ENCODE results near the gene CNGB1. TPM values are rescaled to one million over a fixed set of nuclear protein-coding genes. Genes with fewer than 3 reads are reported as not detected.

The CNGB1 gene
- polyA plus RNA-seq, 1 of the 3 experiments (the other 2 are of a cell fraction) = 0.05 TPM

DNA sequence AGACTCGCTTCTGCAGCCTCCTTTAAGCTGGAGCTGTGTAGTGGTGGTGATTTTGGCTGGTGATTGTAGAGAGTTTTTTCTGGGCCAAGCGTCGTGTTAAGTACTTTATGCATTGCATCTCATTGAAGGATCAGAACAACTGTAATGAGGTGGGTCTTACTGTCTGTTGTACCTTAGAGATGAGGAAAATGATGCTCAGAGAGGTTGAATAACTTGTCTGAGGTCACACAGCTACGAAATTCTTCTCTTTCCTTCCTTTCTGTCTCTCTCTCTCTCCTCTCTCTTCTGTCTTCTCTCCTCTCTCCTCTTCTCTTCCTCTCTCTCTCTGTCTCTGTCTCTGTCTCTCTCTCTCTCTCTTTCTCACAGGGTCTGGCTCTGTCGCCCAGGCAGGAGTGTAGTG is 82.8 kb downstream of the CNGB1 start:
- Histone ChIP-seq H3K4me3 (ENCODE audit: low read depth in 2 of 2, low read length in 1 of 2) (no peak overlapping the region), H3K9ac (no peak overlapping the region), H3F3A (replicated peaks; ENCODE audit: insufficient read depth) (no peaks in the 10 kb centered on the region), H3K36me3 (replicated peaks in 1 of 2; ENCODE audit: control insufficient read depth in 1 of 2, insufficient read depth in 2 of 2, low read length in 1 of 2) (no peaks in the 10 kb centered on the region), H3K79me2 (ENCODE audit: insufficient read depth) (no peaks in the 10 kb centered on the region), H3K9me2 (no peaks in the 10 kb centered on the region), H3K27ac (ENCODE audit: low read depth in 2 of 2, low read length in 1 of 2) (no peak overlapping the region), H4K20me1 (ENCODE audit: insufficient read depth) (no peaks in the 10 kb centered on the region), H3K4me2 (no peak overlapping the region), H2AFZ (ENCODE audit: low read depth) (no peak overlapping the region), H3K9me3 (no peaks in the 10 kb centered on the region), H3K27me3 (ENCODE audit: insufficient read depth) (peaks cover 5% of the 10 kb centered on the region; the same call in 1 of the 2 replicates), H3K4me1 (ENCODE audit: control insufficient read depth in 1 of 2, insufficient read depth in 2 of 2, low read depth in 1 of 2, low read length in 1 of 2) (peaks cover 8 to 10% of the 10 kb centered on the region in 2 experiments; a peak in 2 of 4 replicates)
- WGBS (ENCODE audit: low lambda C conversion rate) = 85% methylated on average over 5 of the region's 5 CpGs
- ChIA-PET POLR2A (no interaction called here), CTCF (interaction anchor here (1.0 to 7.1 kb wide), 3 partner anchors 11 to 131 kb away, joined by 4 to 51 read pairs (median 5); no protein-coding TSS in a partner anchor)
- TF ChIP-seq JUND (IDR thresholded peaks at IDR 0.05) = no peak
- no peak for TF ChIP-seq RXRA (IDR thresholded peaks at IDR 0.05; ENCODE audit: borderline replicate concordance, low read depth)
- no peak for DNase-seq

DNA sequence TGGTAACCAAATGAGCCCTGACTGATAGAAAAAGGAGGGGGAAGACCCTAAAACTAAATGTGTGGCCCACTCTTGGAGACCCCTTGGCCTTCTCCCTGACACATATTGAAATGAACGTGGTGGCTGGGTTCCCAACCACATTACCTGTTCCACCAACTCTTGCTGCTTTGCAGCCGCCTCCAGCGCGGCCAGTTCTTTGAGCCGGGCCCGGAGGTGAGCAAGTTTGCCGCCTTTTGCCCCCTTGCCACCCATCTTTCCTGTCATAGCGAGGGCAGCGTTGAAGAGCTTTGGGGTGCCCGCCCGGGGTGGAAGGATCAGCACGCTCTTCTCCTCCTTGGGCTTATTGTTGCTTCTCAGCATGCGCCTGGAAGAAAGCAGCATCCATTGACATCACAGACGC is 83.2 kb downstream of the CNGB1 start:
- Histone ChIP-seq H3K9me2 (no peaks in the 10 kb centered on the region), H3K36me3 (replicated peaks in 1 of 2; ENCODE audit: control insufficient read depth in 1 of 2, insufficient read depth in 2 of 2, low read length in 1 of 2) (no peaks in the 10 kb centered on the region), H2AFZ (ENCODE audit: low read depth) (no peak overlapping the region), H3K4me2 (no peak overlapping the region), H3K79me2 (ENCODE audit: insufficient read depth) (no peaks in the 10 kb centered on the region), H3K27ac (ENCODE audit: low read depth in 2 of 2, low read length in 1 of 2) (no peak overlapping the region), H4K20me1 (ENCODE audit: insufficient read depth) (no peaks in the 10 kb centered on the region), H3K9me3 (no peaks in the 10 kb centered on the region), H3K4me1 (ENCODE audit: control insufficient read depth in 1 of 2, insufficient read depth in 2 of 2, low read depth in 1 of 2, low read length in 1 of 2) (peaks cover 8 to 13% of the 10 kb centered on the region in 2 experiments; a peak in 3 of 4 replicates), H3K9ac (no peak overlapping the region), H3K27me3 (ENCODE audit: insufficient read depth) (peaks cover 5% of the 10 kb centered on the region; the same call in 1 of the 2 replicates), H3F3A (replicated peaks; ENCODE audit: insufficient read depth) (no peaks in the 10 kb centered on the region), H3K4me3 (ENCODE audit: low read depth in 2 of 2, low read length in 1 of 2) (no peak overlapping the region)
- DNase-seq = no peak
- 89% methylated on average over 14 of the region's 14 CpGs for WGBS (ENCODE audit: low lambda C conversion rate)
- ChIA-PET CTCF (interaction anchor here (1.0 to 7.1 kb wide), 4 partner anchors 12 to 132 kb away, joined by 3 to 51 read pairs (median 4); no protein-coding TSS in a partner anchor), POLR2A (no interaction called here)
- no peak for TF ChIP-seq YY1 (IDR thresholded peaks at IDR 0.05; ENCODE audit: low read depth)
- no peak for TF ChIP-seq USF2 (IDR thresholded peaks at IDR 0.05; ENCODE audit: borderline replicate concordance, low read depth, low read length)
- TF ChIP-seq CHD2 (IDR thresholded peaks at IDR 0.05; ENCODE audit: low read length, partially characterized antibody) = no peak
- no peak for TF ChIP-seq TCF12 (IDR thresholded peaks at IDR 0.05)
- no peak for TF ChIP-seq REST (IDR thresholded peaks at IDR 0.05; ENCODE audit: low read depth, low read length)
- no peak for TF ChIP-seq JUND (IDR thresholded peaks at IDR 0.05)
- TF ChIP-seq EP300 (IDR thresholded peaks at IDR 0.05; ENCODE audit: borderline replicate concordance in 1 of 2, low read depth in 1 of 2, low read length in 1 of 2) = no peak
- no peak for TF ChIP-seq EZH2phosphoT487 (IDR thresholded peaks at IDR 0.05; ENCODE audit: borderline replicate concordance, low read depth)
- TF ChIP-seq RXRA (IDR thresholded peaks at IDR 0.05; ENCODE audit: borderline replicate concordance, low read depth) = no peak
- no peak for TF ChIP-seq RFX5 (IDR thresholded peaks at IDR 0.05; ENCODE audit: low read length)
- no peak for TF ChIP-seq RAD21 (IDR thresholded peaks at IDR 0.05; ENCODE audit: low read length)
- no peak for TF ChIP-seq ZBTB33 (IDR thresholded peaks at IDR 0.05; ENCODE audit: borderline replicate concordance, low read depth)
- TF ChIP-seq GABPA (IDR thresholded peaks at IDR 0.05; ENCODE audit: low read depth) = no peak
- no peak for TF ChIP-seq MEF2A (IDR thresholded peaks at IDR 0.05; ENCODE audit: borderline replicate concordance, low read depth)
- TF ChIP-seq MXI1 (IDR thresholded peaks at IDR 0.05; ENCODE audit: low read depth, low read length) = no peak
- no peak for TF ChIP-seq POLR2AphosphoS5 (IDR thresholded peaks at IDR 0.05; ENCODE audit: low read depth, low read length)
- TF ChIP-seq USF1 (IDR thresholded peaks at IDR 0.05; ENCODE audit: borderline replicate concordance, low read depth) = no peak
- TF ChIP-seq FOXJ3 (CRISPR knock-in tag; IDR thresholded peaks at IDR 0.05) = no peak
- TF ChIP-seq ELF1 (IDR thresholded peaks at IDR 0.05) = no peak

All from SK-N-SH (cell line).